PC-9 (cell line): ENCODE data around the gene LRIG2.

ENCODE experiments used
- EZH2 ChIP-seq: fragments of 200-600 bp; sonication (generic); IDR thresholded peaks from 2 replicates; pipeline ENCODE4 v1.8.0; 2017; ENCODE audit warnings: antibody characterized with exemption, low read depth
- TF ChIP-seq, protein P1 (sequence below): fragments of 200-600 bp; sonication (generic); conservative IDR thresholded peaks from 2 replicates; pipeline ENCODE4 v1.6.1; 2017; ENCODE audit warnings: mixed run types, antibody characterized with exemption, mild to moderate bottlenecking, moderate library complexity

- TF ChIP-seq, protein P1, sequence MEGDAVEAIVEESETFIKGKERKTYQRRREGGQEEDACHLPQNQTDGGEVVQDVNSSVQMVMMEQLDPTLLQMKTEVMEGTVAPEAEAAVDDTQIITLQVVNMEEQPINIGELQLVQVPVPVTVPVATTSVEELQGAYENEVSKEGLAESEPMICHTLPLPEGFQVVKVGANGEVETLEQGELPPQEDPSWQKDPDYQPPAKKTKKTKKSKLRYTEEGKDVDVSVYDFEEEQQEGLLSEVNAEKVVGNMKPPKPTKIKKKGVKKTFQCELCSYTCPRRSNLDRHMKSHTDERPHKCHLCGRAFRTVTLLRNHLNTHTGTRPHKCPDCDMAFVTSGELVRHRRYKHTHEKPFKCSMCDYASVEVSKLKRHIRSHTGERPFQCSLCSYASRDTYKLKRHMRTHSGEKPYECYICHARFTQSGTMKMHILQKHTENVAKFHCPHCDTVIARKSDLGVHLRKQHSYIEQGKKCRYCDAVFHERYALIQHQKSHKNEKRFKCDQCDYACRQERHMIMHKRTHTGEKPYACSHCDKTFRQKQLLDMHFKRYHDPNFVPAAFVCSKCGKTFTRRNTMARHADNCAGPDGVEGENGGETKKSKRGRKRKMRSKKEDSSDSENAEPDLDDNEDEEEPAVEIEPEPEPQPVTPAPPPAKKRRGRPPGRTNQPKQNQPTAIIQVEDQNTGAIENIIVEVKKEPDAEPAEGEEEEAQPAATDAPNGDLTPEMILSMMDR: no peak
- no peak for TF ChIP-seq EZH2
Measured at GRCh38 chr1:113146242-113147072, 73.5 kb downstream of the LRIG2 start.
